ENCODE measurements around the gene AP2M1.
A peak's percentile ranks its signal among the peaks of the same experiment; 100 is the strongest.

AP2M1 gene

DNA sequence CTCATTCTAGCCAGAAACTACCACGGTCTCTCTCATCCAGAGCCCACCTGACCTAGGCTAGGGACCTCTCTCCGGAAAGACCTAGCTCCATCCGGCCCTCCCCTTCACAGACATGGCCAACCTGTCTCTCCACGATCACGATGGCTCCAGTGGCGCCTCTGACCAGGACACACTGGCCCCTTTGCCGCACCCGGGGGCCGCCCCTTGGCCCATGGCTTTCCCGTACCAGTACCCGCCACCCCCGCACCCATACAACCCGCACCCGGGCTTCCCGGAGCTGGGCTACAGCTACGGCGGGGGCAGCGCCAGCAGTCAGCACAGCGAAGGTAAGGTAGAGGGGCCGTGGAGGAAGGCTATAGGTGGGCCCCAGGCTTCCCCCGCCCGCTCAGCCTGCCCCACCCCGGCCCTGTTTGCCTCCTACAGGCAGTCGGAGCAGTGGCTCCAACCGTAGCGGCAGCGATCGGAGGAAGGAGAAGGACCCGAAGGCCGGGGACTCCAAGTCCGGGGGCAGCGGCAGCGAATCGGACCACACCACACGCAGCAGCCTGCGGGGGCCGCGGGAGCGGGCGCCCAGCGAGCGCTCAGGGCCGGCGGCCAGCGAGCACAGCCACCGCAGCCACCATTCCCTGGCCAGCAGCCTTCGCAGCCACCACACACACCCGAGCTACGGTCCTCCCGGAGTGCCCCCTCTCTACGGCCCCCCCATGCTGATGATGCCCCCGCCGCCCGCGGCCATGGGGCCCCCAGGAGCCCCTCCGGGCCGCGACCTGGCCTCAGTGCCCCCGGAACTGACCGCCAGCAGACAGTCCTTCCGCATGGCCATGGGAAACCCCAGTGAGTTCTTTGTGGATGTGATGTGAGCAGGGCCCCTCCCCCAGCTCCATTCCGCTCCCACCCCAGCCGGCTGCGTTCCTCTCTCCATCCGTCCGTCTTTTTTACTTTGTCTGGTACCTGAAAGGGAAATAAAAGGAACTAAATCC, 4.5 kb upstream of the AP2M1 start:
- H3K9me3 ChIP-seq (ENCODE audit: control insufficient read depth, low read length): no peaks in the 10 kb centered on the region
- H3K27me3 ChIP-seq (ENCODE audit: control insufficient read depth, insufficient read depth, low read length, poor library complexity, severe bottlenecking): no peaks in the 10 kb centered on the region
- H3K4me3 ChIP-seq (ENCODE audit: insufficient read depth, low read depth, low read length): no peak overlapping the region
- no peaks in the 10 kb centered on the region for H3K4me1 ChIP-seq (ENCODE audit: control insufficient read depth, insufficient read depth, low read length)
- 94 to 95% methylated on average over 66 of the region's 66 CpGs for WGBS, 2 experiments
- H3K36me3 ChIP-seq (ENCODE audit: control insufficient read depth, insufficient read depth, low read length): peaks cover 37% of the 10 kb centered on the region
- H3K27ac ChIP-seq (ENCODE audit: insufficient read depth, low read depth, low read length, poor library complexity, severe bottlenecking): no peak overlapping the region

DNA sequence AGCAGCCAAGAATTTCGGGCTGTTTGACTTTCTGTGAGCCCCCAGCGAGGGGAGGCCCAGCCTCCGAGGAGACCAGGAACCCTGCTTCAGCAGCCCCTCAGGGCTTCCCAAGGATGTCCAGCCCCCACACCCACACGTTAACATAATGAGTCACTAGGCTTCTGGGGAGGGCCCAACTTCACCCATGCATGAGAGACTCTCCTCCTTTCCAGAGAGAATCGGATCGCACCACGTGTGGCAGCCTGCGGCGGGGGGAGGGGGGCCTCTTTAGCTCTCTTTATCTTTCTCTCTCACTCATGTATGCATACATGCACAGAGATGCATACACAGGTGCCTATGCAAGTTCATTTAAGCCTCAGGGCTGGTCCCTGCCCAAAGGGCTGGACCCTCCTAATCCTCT, 3.1 kb upstream of the AP2M1 start:
- WGBS, 2 experiments: 86 to 89% methylated on average over 9 of the region's 9 CpGs
- Histone ChIP-seq H3K27ac (ENCODE audit: insufficient read depth, low read depth, low read length, poor library complexity, severe bottlenecking) (no peak overlapping the region), H3K4me3 (ENCODE audit: insufficient read depth, low read depth, low read length) (no peak overlapping the region), H3K9me3 (ENCODE audit: control insufficient read depth, low read length) (no peaks in the 10 kb centered on the region), H3K36me3 (ENCODE audit: control insufficient read depth, insufficient read depth, low read length) (peaks cover 29% of the 10 kb centered on the region), H3K4me1 (ENCODE audit: control insufficient read depth, insufficient read depth, low read length) (peaks cover 5% of the 10 kb centered on the region), H3K27me3 (ENCODE audit: control insufficient read depth, insufficient read depth, low read length, poor library complexity, severe bottlenecking) (no peaks in the 10 kb centered on the region)

DNA sequence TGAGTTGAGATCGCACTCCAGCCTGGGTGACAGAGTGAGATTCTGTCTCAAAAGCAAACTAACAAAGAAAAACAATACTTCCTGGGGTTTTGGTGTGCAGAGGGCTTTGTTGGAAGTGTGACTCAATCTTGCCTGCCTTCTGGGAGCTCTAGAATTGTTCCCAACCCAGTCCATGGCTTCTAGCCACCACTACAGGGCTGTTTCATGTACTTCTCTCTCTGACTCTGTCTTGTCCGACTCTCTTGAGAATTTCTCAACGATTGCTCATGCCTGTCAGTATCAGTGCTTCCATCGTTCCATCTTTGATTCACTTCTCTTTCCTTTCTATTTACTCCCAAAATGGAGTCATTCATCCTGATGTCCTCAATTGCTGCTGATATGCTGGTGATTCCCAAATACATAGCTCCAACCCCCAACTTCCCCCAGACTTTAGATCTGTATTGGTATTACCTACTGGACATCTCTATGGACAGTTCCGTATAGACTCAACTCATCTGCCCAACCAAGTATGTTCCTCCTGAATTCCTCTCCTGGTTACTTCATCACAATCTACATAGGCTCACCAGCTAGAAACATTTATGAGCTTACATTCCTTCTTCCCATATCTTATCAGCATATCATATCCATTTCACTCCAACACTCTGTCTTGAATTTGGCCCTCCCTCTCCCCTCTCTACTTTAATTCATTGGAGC, 1.8 kb upstream of the AP2M1 start:
- H3K27me3 ChIP-seq (ENCODE audit: control insufficient read depth, insufficient read depth, low read length, poor library complexity, severe bottlenecking): no peaks in the 10 kb centered on the region
- peaks cover 14% of the 10 kb centered on the region for H3K4me1 ChIP-seq (ENCODE audit: control insufficient read depth, insufficient read depth, low read length)
- H3K27ac ChIP-seq (ENCODE audit: insufficient read depth, low read depth, low read length, poor library complexity, severe bottlenecking): no peak overlapping the region

DNA sequence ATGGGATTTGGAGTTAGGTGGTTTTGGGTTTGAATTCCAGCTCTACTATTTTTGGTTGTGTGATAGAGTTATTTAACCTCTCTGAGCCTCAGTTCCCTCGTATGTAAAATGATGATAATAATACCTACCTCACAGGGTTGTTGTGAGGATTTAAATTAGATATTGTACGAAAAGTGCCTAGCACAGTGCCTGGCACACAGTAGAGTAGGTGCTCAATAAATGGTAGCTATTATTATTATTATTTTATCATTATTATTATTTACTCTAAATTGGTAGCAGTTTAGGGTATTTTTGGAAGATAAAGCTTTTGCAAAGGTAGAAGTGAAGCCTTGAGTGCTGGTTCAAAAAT, 1.3 kb upstream of the AP2M1 start:
- H3K27ac ChIP-seq (ENCODE audit: insufficient read depth, low read depth, low read length, poor library complexity, severe bottlenecking): no peak overlapping the region
- H3K27me3 ChIP-seq (ENCODE audit: control insufficient read depth, insufficient read depth, low read length, poor library complexity, severe bottlenecking): no peaks in the 10 kb centered on the region
- no peaks in the 10 kb centered on the region for H3K9me3 ChIP-seq (ENCODE audit: control insufficient read depth, low read length)
- peaks cover 24% of the 10 kb centered on the region for H3K36me3 ChIP-seq (ENCODE audit: control insufficient read depth, insufficient read depth, low read length)
- peaks cover 20% of the 10 kb centered on the region for H3K4me1 ChIP-seq (ENCODE audit: control insufficient read depth, insufficient read depth, low read length)
- 100% methylated on average over 2 of the region's 2 CpGs; no CpG with 5 or more reads in 1 of the 2 experiments for WGBS, 2 experiments
- no peak overlapping the region for H3K4me3 ChIP-seq (ENCODE audit: insufficient read depth, low read depth, low read length)

More for the DNA sequence above, 1.8 kb upstream of the AP2M1 start:
- WGBS, 2 experiments: 93 to 95% methylated on average over 5 of the region's 5 CpGs
- Histone ChIP-seq H3K36me3 (ENCODE audit: control insufficient read depth, insufficient read depth, low read length) (peaks cover 26% of the 10 kb centered on the region), H3K4me3 (ENCODE audit: insufficient read depth, low read depth, low read length) (no peak overlapping the region), H3K9me3 (ENCODE audit: control insufficient read depth, low read length) (no peaks in the 10 kb centered on the region)

DNA sequence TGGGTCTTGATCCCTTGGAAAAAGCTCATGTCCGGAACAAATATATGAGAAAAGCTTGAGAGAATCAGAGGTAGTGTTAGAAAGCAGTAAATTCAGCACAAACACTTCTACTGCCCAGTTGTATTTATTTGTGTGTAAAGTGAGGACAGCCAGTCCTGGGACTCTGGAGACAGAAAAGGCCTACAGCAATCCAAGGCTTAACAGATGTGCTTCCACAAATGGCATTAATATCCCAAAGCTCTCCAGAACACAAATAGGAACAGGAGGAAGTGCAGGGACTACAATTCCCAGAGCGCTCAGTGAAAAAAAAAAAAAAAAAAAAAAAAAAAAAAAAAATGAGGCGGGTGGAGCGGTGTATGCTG, 390 bp upstream of the AP2M1 start:
- no peak overlapping the region for H3K4me3 ChIP-seq (ENCODE audit: insufficient read depth, low read depth, low read length)

DNA sequence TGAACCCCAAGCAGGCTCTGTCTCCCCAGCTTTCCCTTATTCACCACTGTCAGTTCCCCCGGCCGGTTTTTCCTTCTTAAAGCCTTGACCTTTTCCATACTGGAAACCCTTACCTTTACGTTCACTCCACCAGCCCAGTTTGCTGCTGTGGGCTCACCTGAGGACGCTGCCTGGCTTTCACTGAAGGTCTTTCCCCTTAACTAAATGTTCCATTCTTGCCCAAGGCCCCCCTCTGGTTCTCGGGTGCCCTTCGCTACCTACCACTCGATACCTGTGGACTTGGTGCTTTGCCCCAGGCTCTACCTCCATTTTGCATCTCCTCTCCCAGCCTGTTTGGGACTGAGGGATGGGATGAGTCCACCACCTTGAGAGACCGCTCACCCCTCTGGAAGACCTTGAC, 851 bp downstream of the AP2M1 start:
- peak overlapping the region; percentile 93 for H3K27ac ChIP-seq (ENCODE audit: insufficient read depth, low read depth, low read length, poor library complexity, severe bottlenecking)
- peaks cover 20% of the 10 kb centered on the region for H3K4me1 ChIP-seq (ENCODE audit: control insufficient read depth, insufficient read depth, low read length)
- no peaks in the 10 kb centered on the region for H3K9me3 ChIP-seq (ENCODE audit: control insufficient read depth, low read length)
- peak overlapping the region; percentile 98 for H3K4me3 ChIP-seq (ENCODE audit: insufficient read depth, low read depth, low read length)
- peaks cover 35% of the 10 kb centered on the region for H3K36me3 ChIP-seq (ENCODE audit: control insufficient read depth, insufficient read depth, low read length)
- no peaks in the 10 kb centered on the region for H3K27me3 ChIP-seq (ENCODE audit: control insufficient read depth, insufficient read depth, low read length, poor library complexity, severe bottlenecking)
- 5 to 11% methylated on average over 8 of the region's 8 CpGs for WGBS, 2 experiments

More for the DNA sequence above, 390 bp upstream of the AP2M1 start:
- no peaks in the 10 kb centered on the region for H3K27me3 ChIP-seq (ENCODE audit: control insufficient read depth, insufficient read depth, low read length, poor library complexity, severe bottlenecking)
- no peaks in the 10 kb centered on the region for H3K9me3 ChIP-seq (ENCODE audit: control insufficient read depth, low read length)
- H3K27ac ChIP-seq (ENCODE audit: insufficient read depth, low read depth, low read length, poor library complexity, severe bottlenecking): peak overlapping the region; percentile 48
- peaks cover 28% of the 10 kb centered on the region for H3K36me3 ChIP-seq (ENCODE audit: control insufficient read depth, insufficient read depth, low read length)
- H3K4me1 ChIP-seq (ENCODE audit: control insufficient read depth, insufficient read depth, low read length): peaks cover 20% of the 10 kb centered on the region
- WGBS, 2 experiments: 25 to 29% methylated on average over 3 to 4 of the region's 4 CpGs

DNA sequence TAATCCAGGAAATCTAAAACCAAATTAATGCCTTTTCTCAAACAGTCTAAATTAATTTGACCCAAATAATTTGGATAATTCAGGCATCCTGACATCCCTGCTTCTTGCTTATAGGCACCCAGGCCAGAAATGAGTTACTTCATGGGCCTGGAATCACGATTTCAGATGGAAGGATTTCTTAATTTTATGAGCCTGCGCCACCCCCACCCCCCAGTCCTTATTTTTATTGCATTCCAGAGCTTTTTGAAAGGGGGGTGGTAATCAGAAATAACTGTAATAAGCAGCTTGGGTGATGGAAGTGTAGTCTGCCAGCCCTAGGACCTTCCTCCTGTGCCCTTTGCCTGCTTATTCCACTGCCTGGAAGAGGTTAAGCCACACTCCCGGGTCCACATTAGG, 1.3 kb downstream of the AP2M1 start:
- Histone ChIP-seq H3K36me3 (ENCODE audit: control insufficient read depth, insufficient read depth, low read length) (peaks cover 39% of the 10 kb centered on the region), H3K4me1 (ENCODE audit: control insufficient read depth, insufficient read depth, low read length) (peaks cover 20% of the 10 kb centered on the region), H3K27me3 (ENCODE audit: control insufficient read depth, insufficient read depth, low read length, poor library complexity, severe bottlenecking) (no peaks in the 10 kb centered on the region), H3K4me3 (ENCODE audit: insufficient read depth, low read depth, low read length) (peak overlapping the region; percentile 98), H3K27ac (ENCODE audit: insufficient read depth, low read depth, low read length, poor library complexity, severe bottlenecking) (peak overlapping the region; percentile 93), H3K9me3 (ENCODE audit: control insufficient read depth, low read length) (no peaks in the 10 kb centered on the region)
- WGBS, 2 experiments: 5 to 16% methylated on average over 2 to 3 of the region's 3 CpGs

DNA sequence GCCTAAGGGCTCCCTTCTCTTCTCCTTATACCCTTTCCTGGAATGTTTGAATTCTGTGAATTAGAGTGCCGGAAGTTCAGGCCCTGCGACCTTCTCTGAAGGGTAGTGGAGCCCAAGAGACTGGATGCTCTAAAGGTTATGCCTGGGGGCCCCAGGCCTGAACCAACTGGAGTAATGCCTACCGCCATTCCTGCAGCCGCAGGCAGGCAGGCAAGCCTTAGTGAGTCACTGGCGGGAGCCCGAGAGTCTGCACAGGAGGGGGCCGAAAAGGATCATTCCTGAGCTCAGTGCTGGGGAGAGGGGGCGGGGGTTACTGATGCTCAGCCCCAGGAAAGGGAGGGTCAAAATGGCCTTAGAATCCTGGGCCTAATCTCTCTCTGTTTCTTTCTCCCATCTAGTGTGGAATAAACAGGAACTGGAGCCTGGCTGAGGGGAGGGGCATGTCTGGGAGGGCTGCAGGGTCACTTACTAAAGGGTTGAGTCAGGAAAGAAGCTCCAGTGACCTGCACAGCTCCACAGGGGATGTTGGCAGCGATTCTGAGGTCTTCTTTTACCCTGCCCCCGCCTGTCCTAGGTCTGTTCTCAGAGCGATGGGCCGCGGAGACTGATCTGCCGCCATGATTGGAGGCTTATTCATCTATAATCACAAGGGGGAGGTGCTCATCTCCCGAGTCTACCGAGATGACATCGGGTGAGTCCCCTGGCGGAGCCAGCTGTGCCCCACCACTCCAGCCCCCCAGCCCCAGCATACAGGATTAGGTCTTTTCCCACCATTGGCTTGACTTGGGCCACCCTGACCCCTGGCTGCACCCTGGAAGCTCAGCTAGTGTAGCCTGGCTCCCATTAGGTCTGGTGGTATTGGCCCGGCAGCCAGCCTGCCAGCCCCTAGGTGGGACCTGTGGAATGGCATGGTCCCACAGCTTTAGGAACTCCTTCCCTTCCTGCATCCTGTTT, 2.0 kb downstream of the AP2M1 start:
- Histone ChIP-seq H3K9me3 (ENCODE audit: control insufficient read depth, low read length) (no peaks in the 10 kb centered on the region), H3K36me3 (ENCODE audit: control insufficient read depth, insufficient read depth, low read length) (peaks cover 40% of the 10 kb centered on the region), H3K4me1 (ENCODE audit: control insufficient read depth, insufficient read depth, low read length) (peaks cover 20% of the 10 kb centered on the region), H3K27me3 (ENCODE audit: control insufficient read depth, insufficient read depth, low read length, poor library complexity, severe bottlenecking) (no peaks in the 10 kb centered on the region), H3K4me3 (ENCODE audit: insufficient read depth, low read depth, low read length) (peak overlapping the region; percentile 98), H3K27ac (ENCODE audit: insufficient read depth, low read depth, low read length, poor library complexity, severe bottlenecking) (peak overlapping the region; percentile 93)
- 15 to 16% methylated on average over 19 of the region's 19 CpGs for WGBS, 2 experiments

DNA sequence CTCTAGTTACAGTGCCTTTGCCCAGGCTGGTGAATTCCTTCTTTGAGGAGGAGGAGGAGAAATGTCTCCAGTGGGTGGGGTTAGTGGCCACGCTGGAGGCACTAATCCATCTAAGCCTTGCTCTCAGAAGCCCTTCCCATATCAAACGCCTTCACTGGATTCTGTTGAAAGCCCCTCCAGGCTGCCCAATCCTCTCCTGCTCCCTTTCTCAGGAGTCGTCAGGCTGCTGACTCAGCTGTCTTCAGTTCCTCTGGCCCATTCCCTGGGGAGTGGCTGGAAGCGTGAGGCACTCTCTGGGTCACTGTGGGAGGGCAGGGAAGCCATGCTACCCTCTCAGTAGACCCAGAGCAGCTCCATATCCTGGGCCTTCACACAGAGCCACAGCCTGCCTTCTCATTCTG, 2.7 kb downstream of the AP2M1 start:
- H3K4me3 ChIP-seq (ENCODE audit: insufficient read depth, low read depth, low read length): peak overlapping the region; percentile 98
- no peaks in the 10 kb centered on the region for H3K27me3 ChIP-seq (ENCODE audit: control insufficient read depth, insufficient read depth, low read length, poor library complexity, severe bottlenecking)
- WGBS, 2 experiments: 26 to 32% methylated on average over 4 of the region's 4 CpGs
- peak overlapping the region; percentile 93 for H3K27ac ChIP-seq (ENCODE audit: insufficient read depth, low read depth, low read length, poor library complexity, severe bottlenecking)
- peaks cover 44% of the 10 kb centered on the region for H3K36me3 ChIP-seq (ENCODE audit: control insufficient read depth, insufficient read depth, low read length)
- H3K4me1 ChIP-seq (ENCODE audit: control insufficient read depth, insufficient read depth, low read length): peaks cover 20% of the 10 kb centered on the region
- H3K9me3 ChIP-seq (ENCODE audit: control insufficient read depth, low read length): no peaks in the 10 kb centered on the region

Data from ectodermal cell (in vitro differentiated cells).